HepG2 (cell line): ENCODE results near the gene PRCD. TPM values are rescaled to one million over a fixed set of nuclear protein-coding genes. Genes with fewer than 3 reads are reported as not detected.

ENCODE experiments used
- CENPX ChIP-seq: sonication (generic); formaldehyde crosslinking; IDR thresholded peaks from 2 replicates; pipeline ENCODE4 v1.9.0; 2021; ENCODE audit warnings: mild to moderate bottlenecking, missing genetic modification reagents, moderate library complexity
- HCFC1 ChIP-seq: fragments of 150-350 bp; IDR thresholded peaks from 2 replicates; pipeline ENCODE4 v1.6.1; 2014; ENCODE audit warnings: low read depth, low read length
- HMGXB4 ChIP-seq, 2 experiments: sonication (generic) in 1 of 2; formaldehyde crosslinking in 1 of 2; IDR thresholded peaks; 2 replicates each; pipeline versions ENCODE4 v1.4.0 to v1.6.1; 2018 to 2020; ENCODE audit warnings: missing genetic modification reagents in 2 of 2, borderline replicate concordance in 1 of 2, low read depth in 1 of 2, mild to moderate bottlenecking in 1 of 2, missing biosample characterization in 1 of 2
- JUND ChIP-seq: sonication (generic); formaldehyde crosslinking; IDR thresholded peaks from 2 replicates; pipeline ENCODE4 v1.8.0; 2022; ENCODE audit warnings: mild to moderate bottlenecking, missing genetic modification reagents
- MTA1 ChIP-seq: sonication (generic); formaldehyde crosslinking; IDR thresholded peaks from 2 replicates; pipeline ENCODE4 v1.4.0; 2020; ENCODE audit warnings: missing genetic modification reagents, mild to moderate bottlenecking, borderline replicate concordance
- NFKB2 ChIP-seq: sonication (generic); formaldehyde crosslinking; IDR thresholded peaks from 2 replicates; pipeline ENCODE4 v1.4.0; 2020; ENCODE audit warnings: missing genetic modification reagents, borderline replicate concordance
- PCBP1 ChIP-seq: fragments of 200-400 bp; formaldehyde crosslinking; IDR thresholded peaks from 2 replicates; pipeline ENCODE4 v1.6.1; 2017; ENCODE audit warnings: mild to moderate bottlenecking, low read depth, low read length, borderline replicate concordance
- PREB ChIP-seq: sonication (generic); formaldehyde crosslinking; IDR thresholded peaks from 2 replicates; pipeline ENCODE4 v1.4.0; 2020; ENCODE audit warnings: missing genetic modification reagents
- RFX3 ChIP-seq: IDR thresholded peaks from 2 replicates; pipeline ENCODE4 v1.6.1; 2016; ENCODE audit warnings: missing biosample characterization, missing genetic modification reagents
- SIX1 ChIP-seq: sonication (generic); formaldehyde crosslinking; IDR thresholded peaks from 2 replicates; pipeline ENCODE4 v1.4.0; 2020; ENCODE audit warnings: missing genetic modification reagents, borderline replicate concordance
- SRSF9 ChIP-seq: fragments of 200-400 bp; formaldehyde crosslinking; IDR thresholded peaks from 2 replicates; pipeline ENCODE4 v1.6.1; 2018; ENCODE audit warnings: borderline replicate concordance, mild to moderate bottlenecking, low read depth, low read length; ENCODE audit not compliant: insufficient read depth, poor library complexity, severe bottlenecking
- TAF1 ChIP-seq: sonication (generic); formaldehyde crosslinking; IDR thresholded peaks from 2 replicates; pipeline ENCODE4 v1.4.0; 2020; ENCODE audit warnings: missing genetic modification reagents
- ZFP36 ChIP-seq: fragments of 150-350 bp; IDR thresholded peaks from 2 replicates; pipeline ENCODE4 v1.6.1; 2018; ENCODE audit warnings: borderline replicate concordance, low read length, low read depth; ENCODE audit not compliant: partially characterized antibody
- ZFYVE20 ChIP-seq: sonication (generic); formaldehyde crosslinking; IDR thresholded peaks from 2 replicates; pipeline ENCODE4 v1.8.0; 2023; ENCODE audit warnings: low read depth, mild to moderate bottlenecking, moderate library complexity, missing genetic modification reagents, borderline replicate concordance
- ZNF34 ChIP-seq: sonication (generic); formaldehyde crosslinking; IDR thresholded peaks from 2 replicates; pipeline ENCODE4 v1.4.0; 2020; ENCODE audit warnings: mild to moderate bottlenecking, missing genetic modification reagents, borderline replicate concordance
- polyA plus RNA-seq, 8 experiments: library from polyadenylated mRNA; depleted of rRNA in 3 of 8; stranded (reverse) in 7 of 8; unstranded in 1 of 8; fragments of >200 nt; fragmentation: Illumina TruSeq in 4 of 8; extraction: Trizol in 4 of 8; gene quantifications; 2 replicates each; pipeline versions ENCODE4 v1.2.1 to v1.2.3, GENCODE V29; 2011 to 2016; ENCODE audit warnings: low read depth in 4 of 8, missing spikeins in 1 of 8, mixed read lengths in 1 of 8; ENCODE audit not compliant: insufficient read depth in 1 of 8
- total RNA-seq, 5 experiments: library from RNA; depleted of rRNA; stranded (reverse); fragments of >200 nt; fragmentation: Illumina TruSeq; extraction: Trizol; gene quantifications; 2 replicates each; pipeline ENCODE4 v1.2.3, GENCODE V29; 2016; ENCODE audit warnings: low read depth in 1 of 5
- TF ChIP-seq, protein P1 (sequence below): sonication (generic); formaldehyde crosslinking; IDR thresholded peaks from 2 replicates; pipeline ENCODE4 v1.4.0; 2020; ENCODE audit warnings: missing genetic modification reagents, mild to moderate bottlenecking, borderline replicate concordance
- TF ChIP-seq, protein P2 (sequence below): sonication (generic); formaldehyde crosslinking; conservative IDR thresholded peaks from 2 replicates; pipeline ENCODE4 v1.4.0; 2020; ENCODE audit warnings: mild to moderate bottlenecking, missing genetic modification reagents, moderate library complexity

Gene PRCD
- total and polyA plus RNA-seq, 2 of the 13 experiments (the other 11 are each of a cell fraction or from before 2014, with no cell fraction given), result 0.51 TPM; not detected in 1

DNA sequence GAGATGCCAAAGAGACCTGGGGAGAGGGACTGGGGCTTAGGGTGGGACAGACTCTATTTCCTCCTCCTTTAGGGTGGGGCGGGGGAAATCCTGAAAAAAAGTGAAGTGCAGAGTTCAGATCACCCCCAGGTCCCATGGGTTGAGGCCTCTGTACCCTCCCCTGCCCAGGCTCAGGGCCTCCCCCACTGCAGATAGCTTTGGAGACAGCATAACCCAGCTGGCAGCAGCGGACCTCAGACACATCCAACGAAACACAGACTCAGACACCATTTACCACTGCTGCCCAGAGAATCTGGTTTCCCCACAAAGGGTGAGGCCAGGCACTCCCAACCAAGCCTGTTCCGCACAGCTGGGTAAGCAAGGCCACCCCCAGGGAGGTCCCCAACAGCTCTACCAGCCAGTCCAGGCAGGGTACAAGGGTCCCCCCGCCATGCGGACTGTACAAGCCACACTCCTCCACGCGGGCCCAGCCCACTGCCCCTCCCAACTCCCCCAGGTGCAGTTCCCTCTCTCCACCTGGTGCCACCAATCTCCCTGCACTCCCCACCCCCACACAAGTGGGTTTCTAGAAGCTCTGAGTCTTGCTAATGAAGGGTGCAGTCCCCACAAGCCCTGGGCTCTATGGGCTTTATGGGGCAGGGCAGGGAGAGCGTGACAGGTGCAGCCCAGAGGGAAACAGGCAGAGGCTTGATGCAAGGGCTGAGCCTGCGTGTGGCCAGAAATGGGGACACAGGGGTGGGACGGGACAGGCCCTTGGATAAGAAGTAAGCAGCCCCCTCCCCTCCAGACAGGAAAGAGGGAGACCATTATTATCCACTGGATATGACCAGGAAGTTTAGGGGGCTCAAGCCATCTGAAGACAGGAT lies 47.5 kb upstream of the PRCD start (continued):
- TF ChIP-seq PCBP1, result no peak
- TF ChIP-seq HCFC1, result no peak
- no peak for TF ChIP-seq SRSF9
- TF ChIP-seq HMGXB4 (CRISPR knock-in tag; IDR thresholded peaks at IDR 0.05; ENCODE audit: borderline replicate concordance in 1 of 2, low read depth in 1 of 2), result no peak
- TF ChIP-seq, protein P1, sequence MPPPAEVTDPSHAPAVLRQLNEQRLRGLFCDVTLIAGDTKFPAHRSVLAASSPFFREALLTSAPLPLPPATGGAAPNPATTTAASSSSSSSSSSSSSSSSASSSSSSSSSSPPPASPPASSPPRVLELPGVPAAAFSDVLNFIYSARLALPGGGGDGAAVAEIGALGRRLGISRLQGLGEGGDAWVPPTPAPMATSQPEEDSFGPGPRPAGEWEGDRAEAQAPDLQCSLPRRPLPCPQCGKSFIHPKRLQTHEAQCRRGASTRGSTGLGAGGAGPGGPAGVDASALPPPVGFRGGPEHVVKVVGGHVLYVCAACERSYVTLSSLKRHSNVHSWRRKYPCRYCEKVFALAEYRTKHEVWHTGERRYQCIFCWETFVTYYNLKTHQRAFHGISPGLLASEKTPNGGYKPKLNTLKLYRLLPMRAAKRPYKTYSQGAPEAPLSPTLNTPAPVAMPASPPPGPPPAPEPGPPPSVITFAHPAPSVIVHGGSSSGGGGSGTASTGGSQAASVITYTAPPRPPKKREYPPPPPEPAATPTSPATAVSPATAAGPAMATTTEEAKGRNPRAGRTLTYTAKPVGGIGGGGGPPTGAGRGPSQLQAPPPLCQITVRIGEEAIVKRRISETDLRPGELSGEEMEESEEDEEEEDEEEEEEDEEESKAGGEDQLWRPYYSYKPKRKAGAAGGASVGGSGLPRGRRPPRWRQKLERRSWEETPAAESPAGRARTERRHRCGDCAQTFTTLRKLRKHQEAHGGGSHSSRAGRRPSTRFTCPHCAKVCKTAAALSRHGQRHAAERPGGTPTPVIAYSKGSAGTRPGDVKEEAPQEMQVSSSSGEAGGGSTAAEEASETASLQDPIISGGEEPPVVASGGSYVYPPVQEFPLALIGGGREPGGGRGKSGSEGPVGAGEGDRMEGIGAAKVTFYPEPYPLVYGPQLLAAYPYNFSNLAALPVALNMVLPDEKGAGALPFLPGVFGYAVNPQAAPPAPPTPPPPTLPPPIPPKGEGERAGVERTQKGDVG (CRISPR knock-in tag), result no peak
- TF ChIP-seq JUND (CRISPR knock-in tag), result no peak; the same call in 1 of the 2 replicates
- no peak for TF ChIP-seq CENPX (CRISPR knock-in tag)
- TF ChIP-seq TAF1, result 0 out of 2 replicates have a peak, but pooled peaks have one; percentile 22
- 0 out of 2 replicates have a peak, but pooled peaks have one; percentile 67 for TF ChIP-seq MTA1 (CRISPR knock-in tag)
- no peak for TF ChIP-seq SIX1 (CRISPR knock-in tag)
- TF ChIP-seq, protein P2, sequence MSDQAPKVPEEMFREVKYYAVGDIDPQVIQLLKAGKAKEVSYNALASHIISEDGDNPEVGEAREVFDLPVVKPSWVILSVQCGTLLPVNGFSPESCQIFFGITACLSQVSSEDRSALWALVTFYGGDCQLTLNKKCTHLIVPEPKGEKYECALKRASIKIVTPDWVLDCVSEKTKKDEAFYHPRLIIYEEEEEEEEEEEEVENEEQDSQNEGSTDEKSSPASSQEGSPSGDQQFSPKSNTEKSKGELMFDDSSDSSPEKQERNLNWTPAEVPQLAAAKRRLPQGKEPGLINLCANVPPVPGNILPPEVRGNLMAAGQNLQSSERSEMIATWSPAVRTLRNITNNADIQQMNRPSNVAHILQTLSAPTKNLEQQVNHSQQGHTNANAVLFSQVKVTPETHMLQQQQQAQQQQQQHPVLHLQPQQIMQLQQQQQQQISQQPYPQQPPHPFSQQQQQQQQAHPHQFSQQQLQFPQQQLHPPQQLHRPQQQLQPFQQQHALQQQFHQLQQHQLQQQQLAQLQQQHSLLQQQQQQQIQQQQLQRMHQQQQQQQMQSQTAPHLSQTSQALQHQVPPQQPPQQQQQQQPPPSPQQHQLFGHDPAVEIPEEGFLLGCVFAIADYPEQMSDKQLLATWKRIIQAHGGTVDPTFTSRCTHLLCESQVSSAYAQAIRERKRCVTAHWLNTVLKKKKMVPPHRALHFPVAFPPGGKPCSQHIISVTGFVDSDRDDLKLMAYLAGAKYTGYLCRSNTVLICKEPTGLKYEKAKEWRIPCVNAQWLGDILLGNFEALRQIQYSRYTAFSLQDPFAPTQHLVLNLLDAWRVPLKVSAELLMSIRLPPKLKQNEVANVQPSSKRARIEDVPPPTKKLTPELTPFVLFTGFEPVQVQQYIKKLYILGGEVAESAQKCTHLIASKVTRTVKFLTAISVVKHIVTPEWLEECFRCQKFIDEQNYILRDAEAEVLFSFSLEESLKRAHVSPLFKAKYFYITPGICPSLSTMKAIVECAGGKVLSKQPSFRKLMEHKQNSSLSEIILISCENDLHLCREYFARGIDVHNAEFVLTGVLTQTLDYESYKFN, result no peak
- no peak for TF ChIP-seq ZFYVE20 (CRISPR knock-in tag)
- TF ChIP-seq NFKB2 (CRISPR knock-in tag), result peak; percentile 65; the same call in 1 of the 2 replicates
- no peak for TF ChIP-seq ZFP36
- no peak for TF ChIP-seq PREB (CRISPR knock-in tag)
- no peak for TF ChIP-seq ZNF34 (CRISPR knock-in tag)
- no peak for TF ChIP-seq RFX3 (CRISPR knock-in tag)
